ENCODE measurements around the gene LTK.

- TF ChIP-seq MAX (IDR thresholded peaks at IDR 0.05): no peak
- no peak for TF ChIP-seq RAD21 (IDR thresholded peaks at IDR 0.05; ENCODE audit: low read depth)
- TF ChIP-seq USF1 (IDR thresholded peaks at IDR 0.05): no peak
- TF ChIP-seq NFIC (IDR thresholded peaks at IDR 0.05): no peak
- TF ChIP-seq REST (IDR thresholded peaks at IDR 0.05; ENCODE audit: low read depth): no peak
- TF ChIP-seq YY1 (IDR thresholded peaks at IDR 0.05; ENCODE audit: low read depth): no peak
- TF ChIP-seq EP300 (IDR thresholded peaks at IDR 0.05; ENCODE audit: borderline replicate concordance): no peak
- TF ChIP-seq TEAD4 (IDR thresholded peaks at IDR 0.05): no peak
These were observed 48.1 kb upstream of the LTK start for GRCh38 chr15:41561777-41562145.

Measured in Ishikawa (cell line).